RWPE1 (cell line): ENCODE data around the gene CDH13.

Experiments used
- CTCF ChIA-PET: fragments of 350-600 bp; sonication (Branson Sonifier 250); formaldehyde crosslinking; extraction: SDS; loops from one replicate; lab custom pipeline; 2021; lab: Yijun Ruan, JAX
- POLR2A ChIA-PET: fragments of 400-600 bp; formaldehyde crosslinking; extraction: SDS; loops from one replicate; lab custom pipeline; 2020; ENCODE audit warnings: antibody characterized with exemption; ENCODE audit not compliant: low non-redundant PET; lab: Yijun Ruan, JAX
- DNase-seq: peaks from one replicate; pipeline ENCODE4 v3.0.0; 2012; ENCODE audit warnings: low spot score
- H3K27ac ChIP-seq: fragments of 450-650 bp; 2 replicates; pipeline ENCODE4 v1.5.1; 2017
- TF ChIP-seq, protein P1 (sequence below): fragments of 450-650 bp; conservative IDR thresholded peaks from 2 replicates; pipeline ENCODE4 v1.5.1; 2017; ENCODE audit warnings: low read depth, mild to moderate bottlenecking

CDH13 gene

DNA sequence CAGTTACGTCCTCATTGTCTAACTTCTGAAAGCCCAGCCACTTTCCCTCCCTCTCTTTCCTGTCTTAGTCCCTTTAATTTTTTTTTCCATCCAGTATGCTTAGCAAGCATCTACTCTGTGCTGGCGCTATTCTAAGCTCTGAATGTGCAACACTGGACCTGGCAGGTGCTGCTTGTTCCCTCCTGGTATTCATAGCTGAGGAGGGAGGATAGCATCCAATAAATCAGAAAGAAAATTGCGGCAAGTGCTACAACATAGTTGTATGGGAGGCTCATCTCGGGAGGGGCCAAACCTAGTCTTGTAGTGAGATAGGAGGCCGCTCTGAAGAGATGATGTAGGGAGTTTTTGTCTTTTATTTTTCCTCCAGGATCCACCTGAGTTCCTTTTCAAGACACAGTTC is 723.7 kb downstream of the CDH13 start:
- ChIA-PET POLR2A (no interaction called here), CTCF (interaction anchor here (0.6 to 0.7 kb wide), 2 partner anchors 557 to 723 kb away, joined by 3 to 4 read pairs; partner anchors contain the start of gene CDH13)
- no peak overlapping the region for H3K27ac ChIP-seq
- TF ChIP-seq, protein P1, sequence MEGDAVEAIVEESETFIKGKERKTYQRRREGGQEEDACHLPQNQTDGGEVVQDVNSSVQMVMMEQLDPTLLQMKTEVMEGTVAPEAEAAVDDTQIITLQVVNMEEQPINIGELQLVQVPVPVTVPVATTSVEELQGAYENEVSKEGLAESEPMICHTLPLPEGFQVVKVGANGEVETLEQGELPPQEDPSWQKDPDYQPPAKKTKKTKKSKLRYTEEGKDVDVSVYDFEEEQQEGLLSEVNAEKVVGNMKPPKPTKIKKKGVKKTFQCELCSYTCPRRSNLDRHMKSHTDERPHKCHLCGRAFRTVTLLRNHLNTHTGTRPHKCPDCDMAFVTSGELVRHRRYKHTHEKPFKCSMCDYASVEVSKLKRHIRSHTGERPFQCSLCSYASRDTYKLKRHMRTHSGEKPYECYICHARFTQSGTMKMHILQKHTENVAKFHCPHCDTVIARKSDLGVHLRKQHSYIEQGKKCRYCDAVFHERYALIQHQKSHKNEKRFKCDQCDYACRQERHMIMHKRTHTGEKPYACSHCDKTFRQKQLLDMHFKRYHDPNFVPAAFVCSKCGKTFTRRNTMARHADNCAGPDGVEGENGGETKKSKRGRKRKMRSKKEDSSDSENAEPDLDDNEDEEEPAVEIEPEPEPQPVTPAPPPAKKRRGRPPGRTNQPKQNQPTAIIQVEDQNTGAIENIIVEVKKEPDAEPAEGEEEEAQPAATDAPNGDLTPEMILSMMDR: no peak
- DNase-seq: no peak

DNA sequence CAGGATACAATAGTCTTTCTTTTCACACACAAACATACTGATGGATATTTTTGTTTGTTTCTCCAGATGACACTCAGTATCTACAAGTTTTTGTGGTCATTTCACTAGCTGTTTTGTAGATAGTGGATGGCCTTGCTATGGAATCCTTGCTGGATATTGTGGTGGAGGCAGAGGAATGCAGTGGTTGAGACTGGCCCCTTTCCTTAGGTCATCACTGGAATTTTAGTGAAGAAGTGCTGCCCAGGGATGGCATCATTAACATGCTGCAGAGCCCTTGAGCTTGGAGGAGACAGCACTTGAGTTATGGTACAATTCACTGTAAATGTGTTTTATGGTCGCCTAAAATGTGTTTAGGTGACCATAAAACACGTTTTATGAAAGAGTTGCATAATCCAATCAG is 725.1 kb downstream of the CDH13 start:
- no peak for DNase-seq
- ChIA-PET CTCF (interaction anchor here (0.6 to 0.7 kb wide), 2 partner anchors 465 to 1317 kb away, joined by 3 to 5 read pairs; partner anchors contain the start of gene HSD17B2), POLR2A (no interaction called here)
- no peak overlapping the region for H3K27ac ChIP-seq
- TF ChIP-seq, protein P1: no peak

DNA sequence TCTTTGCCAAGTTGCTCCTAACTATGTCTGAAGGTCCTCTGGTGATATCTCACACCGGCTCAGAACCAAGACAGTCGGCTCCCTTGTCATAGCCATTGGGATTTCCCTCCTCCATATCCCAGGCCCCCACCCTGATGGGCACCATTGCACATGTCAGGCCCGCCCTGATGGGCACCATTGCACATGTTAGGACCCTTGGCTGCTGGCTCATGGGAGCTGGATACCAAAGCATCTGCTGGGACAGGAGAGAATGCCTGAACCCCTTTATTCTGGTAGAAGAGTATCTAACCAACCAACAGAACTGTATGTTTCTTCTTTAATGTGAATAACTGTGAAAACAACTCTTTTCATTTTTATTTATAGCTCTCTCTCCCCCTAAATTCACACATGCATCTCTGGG is 726.5 kb downstream of the CDH13 start:
- no peak overlapping the region for H3K27ac ChIP-seq
- no peak for DNase-seq
- CTCF ChIA-PET: no interaction called here
- POLR2A ChIA-PET: no interaction called here
- TF ChIP-seq, protein P1: no peak

DNA sequence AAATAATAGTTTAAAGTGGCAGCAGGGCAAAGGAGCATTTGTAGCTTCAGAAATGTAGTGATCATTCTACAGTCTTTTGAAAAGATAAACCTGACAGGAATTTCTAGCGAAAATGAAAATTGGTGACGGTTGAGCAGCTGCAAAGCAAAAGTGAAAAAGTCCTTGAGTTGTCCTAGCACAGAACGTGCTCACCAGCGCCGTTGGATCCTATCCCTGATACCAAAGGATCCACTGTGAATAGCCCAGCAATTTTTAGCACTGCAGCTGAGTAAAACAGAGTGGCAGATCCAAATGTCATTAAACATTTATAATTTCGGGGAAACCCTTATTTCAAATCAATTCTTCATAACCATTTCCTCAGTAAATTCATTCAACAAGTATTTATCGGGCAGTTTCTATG is 727.2 kb downstream of the CDH13 start:
- TF ChIP-seq, protein P1: no peak
- POLR2A ChIA-PET: no interaction called here
- DNase-seq: no peak
- H3K27ac ChIP-seq: no peak overlapping the region
- CTCF ChIA-PET: interaction anchor here (0.7 kb wide), 1 partner anchor 86 kb away, joined by 3 read pairs; no protein-coding TSS in a partner anchor

DNA sequence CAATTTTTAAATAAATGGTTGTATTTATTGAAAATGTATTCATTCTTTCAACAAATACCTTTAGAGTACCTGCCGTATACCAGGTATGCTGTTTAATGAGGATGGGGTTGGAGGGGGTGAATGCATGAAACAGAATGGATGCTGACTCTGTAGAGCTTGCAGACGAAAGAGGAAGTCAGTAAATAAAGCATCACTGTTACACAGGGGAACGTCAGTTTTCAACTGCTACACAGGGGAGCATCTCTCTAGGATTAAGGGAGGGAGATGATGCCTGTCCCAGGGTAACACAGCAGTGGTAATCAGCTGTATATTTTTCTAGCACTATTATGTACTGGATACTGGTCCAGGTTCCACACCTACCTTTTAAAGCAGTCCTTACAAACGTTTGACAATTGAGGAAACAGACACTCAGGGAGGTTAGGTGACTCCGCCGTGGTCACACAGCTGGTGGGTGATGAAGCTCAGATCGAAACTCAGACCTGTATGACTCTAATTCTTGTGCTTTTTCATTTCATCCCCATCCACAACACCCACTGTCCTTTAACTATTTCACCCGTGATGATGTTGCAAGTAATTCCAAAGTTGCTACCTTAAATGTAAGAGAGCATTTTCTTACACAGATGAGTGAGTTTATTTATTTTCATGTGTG is 728.9 kb downstream of the CDH13 start:
- CTCF ChIA-PET: interaction anchor here (0.7 kb wide), 1 partner anchor 472 kb away, joined by 3 read pairs; no protein-coding TSS in a partner anchor
- H3K27ac ChIP-seq: no peak overlapping the region
- no peak for DNase-seq
- TF ChIP-seq, protein P1: no peak
- POLR2A ChIA-PET: no interaction called here

DNA sequence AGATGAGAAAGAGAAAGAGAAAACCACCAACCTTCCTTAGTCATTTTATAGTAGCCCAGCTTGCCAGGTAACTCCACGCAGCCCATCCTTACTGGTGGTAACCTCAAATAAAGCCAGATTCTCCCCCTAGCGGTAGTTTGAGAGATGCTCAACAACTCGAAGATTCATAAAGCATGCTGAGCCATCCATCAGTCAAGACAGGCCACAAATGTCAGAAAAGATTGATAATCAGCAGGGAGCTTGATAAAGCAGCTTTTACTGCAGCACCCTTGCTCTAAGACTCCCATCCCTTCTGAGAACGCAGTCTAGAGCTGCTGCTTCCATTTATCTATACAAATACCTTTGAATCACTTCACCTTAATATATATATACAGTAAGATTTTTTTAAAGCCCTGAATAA is 729.5 kb downstream of the CDH13 start:
- no peak overlapping the region for H3K27ac ChIP-seq
- CTCF ChIA-PET: interaction anchor here (0.6 to 0.7 kb wide), 3 partner anchors 12 to 431 kb away, joined by 3 to 4 read pairs (median 3); no protein-coding TSS in a partner anchor
- TF ChIP-seq, protein P1: peak; percentile 70
- peak; percentile 64 for DNase-seq
- POLR2A ChIA-PET: no interaction called here
